GM10266 (cell line): ENCODE results near the gene TRPC4.

Source experiments
- DNase-seq: peaks from one replicate; pipeline ENCODE4 v3.0.0; 2012; ENCODE audit errors: extremely low spot score
- CTCF ChIP-seq: IDR thresholded peaks from 2 replicates; pipeline ENCODE4 v1.5.1; 2012; ENCODE audit warnings: mild to moderate bottlenecking, low read depth; ENCODE audit not compliant: control insufficient read depth, insufficient read depth; ENCODE audit errors: missing control alignments

TRPC4 gene

GRCh38 chr13:37766502-37766901 lies 103.1 kb downstream of the TRPC4 start:
- no peak for TF ChIP-seq CTCF
- DNase-seq, result no peak

- no peak for TF ChIP-seq CTCF
- DNase-seq, result no peak
These were observed 114.2 kb downstream of the TRPC4 start for GRCh38 chr13:37755349-37755748.

- no peak for TF ChIP-seq CTCF
- DNase-seq, result no peak
These were observed 115.8 kb downstream of the TRPC4 start for GRCh38 chr13:37753776-37754175.

GRCh38 chr13:37752146-37752545 lies 117.4 kb downstream of the TRPC4 start:
- TF ChIP-seq CTCF, result no peak
- no peak for DNase-seq

GRCh38 chr13:37751025-37751424 lies 118.5 kb downstream of the TRPC4 start:
- no peak for DNase-seq
- TF ChIP-seq CTCF, result no peak

GRCh38 chr13:37748913-37749312 lies 120.7 kb downstream of the TRPC4 start:
- DNase-seq, result no peak
- TF ChIP-seq CTCF, result no peak

- no peak for DNase-seq
- no peak for TF ChIP-seq CTCF
These were observed 122.4 kb downstream of the TRPC4 start for GRCh38 chr13:37747071-37747612.

GRCh38 chr13:37741536-37741935 lies 128.0 kb downstream of the TRPC4 start:
- DNase-seq, result no peak
- no peak for TF ChIP-seq CTCF
